ENCODE results near the gene LTBP3. TPM values are rescaled to one million over a fixed set of nuclear protein-coding genes. Genes with fewer than 3 reads are reported as not detected.

LTBP3 gene
- total and polyA plus RNA-seq, 9 of the 15 experiments (the other 6 are each of a cell fraction or from before 2014, with no cell fraction given) = 0.06 to 20.5 (median 4.8) TPM

DNA sequence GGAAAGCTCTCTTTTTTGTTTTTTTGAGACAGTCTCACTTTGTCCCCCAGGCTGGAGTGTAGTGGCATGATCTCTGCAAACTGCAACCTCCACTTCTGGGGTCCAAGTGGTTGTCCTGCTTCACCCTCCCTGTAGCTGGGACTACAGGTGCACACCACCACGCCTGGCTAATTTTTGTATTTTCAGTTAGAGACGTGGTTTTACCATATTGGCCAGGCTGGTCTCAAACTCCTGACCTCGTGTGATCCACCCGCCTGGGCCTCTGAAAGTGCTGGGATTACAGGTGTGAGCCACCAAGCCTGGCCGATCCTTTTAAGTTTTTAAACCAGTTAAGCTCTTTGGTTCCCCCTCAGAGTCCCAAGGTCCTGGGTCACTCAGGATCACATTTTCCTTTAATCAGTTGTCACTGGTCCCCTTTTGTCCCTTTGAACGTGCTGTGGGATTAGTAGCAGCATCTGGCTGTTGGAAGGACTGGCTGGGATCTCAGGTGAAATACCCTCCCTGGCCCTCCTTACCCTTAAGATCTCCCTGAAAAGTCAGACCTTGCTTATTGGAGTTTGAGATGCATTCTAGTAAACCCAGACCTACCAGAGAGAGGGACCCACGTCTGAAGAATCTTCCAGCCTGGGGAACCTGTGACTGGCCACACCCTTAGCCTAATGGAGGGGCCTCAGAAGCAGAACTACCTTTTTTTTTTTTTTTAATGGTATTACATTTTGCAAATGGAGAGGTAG lies 51.2 kb downstream of the LTBP3 start (continued):
- TF ChIP-seq, protein P1, sequence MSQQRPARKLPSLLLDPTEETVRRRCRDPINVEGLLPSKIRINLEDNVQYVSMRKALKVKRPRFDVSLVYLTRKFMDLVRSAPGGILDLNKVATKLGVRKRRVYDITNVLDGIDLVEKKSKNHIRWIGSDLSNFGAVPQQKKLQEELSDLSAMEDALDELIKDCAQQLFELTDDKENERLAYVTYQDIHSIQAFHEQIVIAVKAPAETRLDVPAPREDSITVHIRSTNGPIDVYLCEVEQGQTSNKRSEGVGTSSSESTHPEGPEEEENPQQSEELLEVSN (IDR thresholded peaks at IDR 0.05; ENCODE audit: borderline replicate concordance in 1 of 2, extremely low read depth in 1 of 2, insufficient read depth in 1 of 2, insufficient read length in 1 of 2, low read depth in 1 of 2, low read length in 1 of 2, poor library complexity in 1 of 2, severe bottlenecking in 1 of 2) = peak in 1 of 2 experiments; percentile 64
- TF ChIP-seq, protein P2, sequence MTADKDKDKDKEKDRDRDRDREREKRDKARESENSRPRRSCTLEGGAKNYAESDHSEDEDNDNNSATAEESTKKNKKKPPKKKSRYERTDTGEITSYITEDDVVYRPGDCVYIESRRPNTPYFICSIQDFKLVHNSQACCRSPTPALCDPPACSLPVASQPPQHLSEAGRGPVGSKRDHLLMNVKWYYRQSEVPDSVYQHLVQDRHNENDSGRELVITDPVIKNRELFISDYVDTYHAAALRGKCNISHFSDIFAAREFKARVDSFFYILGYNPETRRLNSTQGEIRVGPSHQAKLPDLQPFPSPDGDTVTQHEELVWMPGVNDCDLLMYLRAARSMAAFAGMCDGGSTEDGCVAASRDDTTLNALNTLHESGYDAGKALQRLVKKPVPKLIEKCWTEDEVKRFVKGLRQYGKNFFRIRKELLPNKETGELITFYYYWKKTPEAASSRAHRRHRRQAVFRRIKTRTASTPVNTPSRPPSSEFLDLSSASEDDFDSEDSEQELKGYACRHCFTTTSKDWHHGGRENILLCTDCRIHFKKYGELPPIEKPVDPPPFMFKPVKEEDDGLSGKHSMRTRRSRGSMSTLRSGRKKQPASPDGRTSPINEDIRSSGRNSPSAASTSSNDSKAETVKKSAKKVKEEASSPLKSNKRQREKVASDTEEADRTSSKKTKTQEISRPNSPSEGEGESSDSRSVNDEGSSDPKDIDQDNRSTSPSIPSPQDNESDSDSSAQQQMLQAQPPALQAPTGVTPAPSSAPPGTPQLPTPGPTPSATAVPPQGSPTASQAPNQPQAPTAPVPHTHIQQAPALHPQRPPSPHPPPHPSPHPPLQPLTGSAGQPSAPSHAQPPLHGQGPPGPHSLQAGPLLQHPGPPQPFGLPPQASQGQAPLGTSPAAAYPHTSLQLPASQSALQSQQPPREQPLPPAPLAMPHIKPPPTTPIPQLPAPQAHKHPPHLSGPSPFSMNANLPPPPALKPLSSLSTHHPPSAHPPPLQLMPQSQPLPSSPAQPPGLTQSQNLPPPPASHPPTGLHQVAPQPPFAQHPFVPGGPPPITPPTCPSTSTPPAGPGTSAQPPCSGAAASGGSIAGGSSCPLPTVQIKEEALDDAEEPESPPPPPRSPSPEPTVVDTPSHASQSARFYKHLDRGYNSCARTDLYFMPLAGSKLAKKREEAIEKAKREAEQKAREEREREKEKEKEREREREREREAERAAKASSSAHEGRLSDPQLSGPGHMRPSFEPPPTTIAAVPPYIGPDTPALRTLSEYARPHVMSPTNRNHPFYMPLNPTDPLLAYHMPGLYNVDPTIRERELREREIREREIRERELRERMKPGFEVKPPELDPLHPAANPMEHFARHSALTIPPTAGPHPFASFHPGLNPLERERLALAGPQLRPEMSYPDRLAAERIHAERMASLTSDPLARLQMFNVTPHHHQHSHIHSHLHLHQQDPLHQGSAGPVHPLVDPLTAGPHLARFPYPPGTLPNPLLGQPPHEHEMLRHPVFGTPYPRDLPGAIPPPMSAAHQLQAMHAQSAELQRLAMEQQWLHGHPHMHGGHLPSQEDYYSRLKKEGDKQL (CRISPR knock-in tag; IDR thresholded peaks at IDR 0.05; ENCODE audit: borderline replicate concordance) = 0 out of 2 replicates have a peak, but pooled peaks have one; percentile 81
- peak; percentile 42; the same call in 1 of the 2 replicates for TF ChIP-seq ZNF263 (CRISPR knock-in tag; IDR thresholded peaks at IDR 0.05; ENCODE audit: borderline replicate concordance)
- TF ChIP-seq, protein P3, sequence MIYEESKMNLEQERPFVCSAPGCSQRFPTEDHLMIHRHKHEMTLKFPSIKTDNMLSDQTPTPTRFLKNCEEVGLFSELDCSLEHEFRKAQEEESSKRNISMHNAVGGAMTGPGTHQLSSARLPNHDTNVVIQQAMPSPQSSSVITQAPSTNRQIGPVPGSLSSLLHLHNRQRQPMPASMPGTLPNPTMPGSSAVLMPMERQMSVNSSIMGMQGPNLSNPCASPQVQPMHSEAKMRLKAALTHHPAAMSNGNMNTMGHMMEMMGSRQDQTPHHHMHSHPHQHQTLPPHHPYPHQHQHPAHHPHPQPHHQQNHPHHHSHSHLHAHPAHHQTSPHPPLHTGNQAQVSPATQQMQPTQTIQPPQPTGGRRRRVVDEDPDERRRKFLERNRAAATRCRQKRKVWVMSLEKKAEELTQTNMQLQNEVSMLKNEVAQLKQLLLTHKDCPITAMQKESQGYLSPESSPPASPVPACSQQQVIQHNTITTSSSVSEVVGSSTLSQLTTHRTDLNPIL (CRISPR knock-in tag; IDR thresholded peaks at IDR 0.05) = peak; percentile 93
- TF ChIP-seq TBL1XR1 (IDR thresholded peaks at IDR 0.05; ENCODE audit: low read length in 2 of 2) = peak; percentile 14 to 23
- TF ChIP-seq, protein P4, sequence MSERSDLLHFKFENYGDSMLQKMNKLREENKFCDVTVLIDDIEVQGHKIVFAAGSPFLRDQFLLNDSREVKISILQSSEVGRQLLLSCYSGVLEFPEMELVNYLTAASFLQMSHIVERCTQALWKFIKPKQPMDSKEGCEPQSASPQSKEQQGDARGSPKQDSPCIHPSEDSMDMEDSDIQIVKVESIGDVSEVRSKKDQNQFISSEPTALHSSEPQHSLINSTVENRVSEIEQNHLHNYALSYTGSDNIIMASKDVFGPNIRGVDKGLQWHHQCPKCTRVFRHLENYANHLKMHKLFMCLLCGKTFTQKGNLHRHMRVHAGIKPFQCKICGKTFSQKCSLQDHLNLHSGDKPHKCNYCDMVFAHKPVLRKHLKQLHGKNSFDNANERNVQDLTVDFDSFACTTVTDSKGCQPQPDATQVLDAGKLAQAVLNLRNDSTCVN (CRISPR knock-in tag; IDR thresholded peaks at IDR 0.05) = peak; percentile 100
- peak; percentile 20; the same call in 1 of the 2 replicates for TF ChIP-seq ZNF764 (CRISPR knock-in tag; IDR thresholded peaks at IDR 0.05; ENCODE audit: low read depth)
- peak; percentile 63 for TF ChIP-seq MEF2A (IDR thresholded peaks at IDR 0.05; ENCODE audit: control insufficient read depth, low read depth, low read length)
- TF ChIP-seq ATF1 (CRISPR knock-in tag; IDR thresholded peaks at IDR 0.05) = no peak
- TF ChIP-seq ATF1 (tag; IDR thresholded peaks at IDR 0.05) = peak; percentile 51; the same call in 1 of the 2 replicates
- TF ChIP-seq, protein P5, sequence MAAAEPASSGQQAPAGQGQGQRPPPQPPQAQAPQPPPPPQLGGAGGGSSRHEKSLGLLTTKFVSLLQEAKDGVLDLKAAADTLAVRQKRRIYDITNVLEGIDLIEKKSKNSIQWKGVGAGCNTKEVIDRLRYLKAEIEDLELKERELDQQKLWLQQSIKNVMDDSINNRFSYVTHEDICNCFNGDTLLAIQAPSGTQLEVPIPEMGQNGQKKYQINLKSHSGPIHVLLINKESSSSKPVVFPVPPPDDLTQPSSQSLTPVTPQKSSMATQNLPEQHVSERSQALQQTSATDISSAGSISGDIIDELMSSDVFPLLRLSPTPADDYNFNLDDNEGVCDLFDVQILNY (CRISPR knock-in tag; IDR thresholded peaks at IDR 0.05) = no peak; the same call in 1 of the 2 replicates
- TF ChIP-seq SLC30A9 (CRISPR knock-in tag; IDR thresholded peaks at IDR 0.05) = no peak
